Natural killer cell (primary cell): Measurements from ENCODE around the gene NAA15. TPM values are rescaled to one million over a fixed set of nuclear protein-coding genes. Genes with fewer than 3 reads are reported as not detected.

ENCODE experiments used
- ATAC-seq, 3 donors: fragments of 150-1000 bp in 2 of 3; fragments of 200-7000 bp in 1 of 3; cut with Tn5 transposase; 1 replicate in 1 of 3; 2 replicates in 2 of 3; pipeline ENCODE4 v1.10.0; 2021; ENCODE audit warnings: mild to moderate bottlenecking in 2 of 3, moderate library complexity in 2 of 3
- DNase-seq, 2 donors: peaks; one replicate each; pipeline versions ENCODE4 v3.0.0 to v3.0.0-alpha.2; 2013 to 2021; ENCODE audit warnings: mixed read lengths in 1 of 2
- H3K27ac ChIP-seq: one replicate; pipeline ENCODE4 v1.5.1; 2013; ENCODE audit warnings: mild to moderate bottlenecking, low read length
- H3K27me3 ChIP-seq: one replicate; pipeline ENCODE4 v1.6.1; 2013; ENCODE audit warnings: low read length; ENCODE audit not compliant: control insufficient read depth, insufficient read depth
- H3K36me3 ChIP-seq: one replicate; pipeline ENCODE4 v1.6.1; 2013; ENCODE audit warnings: low read length; ENCODE audit not compliant: control insufficient read depth, insufficient read depth
- H3K4me1 ChIP-seq: one replicate; pipeline ENCODE4 v1.6.1; 2013; ENCODE audit warnings: low read length; ENCODE audit not compliant: control insufficient read depth, insufficient read depth
- H3K4me3 ChIP-seq: one replicate; pipeline ENCODE4 v1.5.1; 2013; ENCODE audit warnings: low read length
- H3K9me3 ChIP-seq: one replicate; pipeline ENCODE4 v1.6.1; 2013; ENCODE audit warnings: low read length; ENCODE audit not compliant: control insufficient read depth, insufficient read depth
- H3K27ac Mint-ChIP-seq, 2 donors: one replicate each; pipeline ENCODE4 v1.8.0; 2022; ENCODE audit warnings: mild to moderate bottlenecking in 2 of 2, mixed read lengths in 2 of 2, moderate library complexity in 1 of 2
- H3K27me3 Mint-ChIP-seq, 2 donors: one replicate each; pipeline ENCODE4 v1.8.0; 2022; ENCODE audit warnings: low read depth in 2 of 2, mixed read lengths in 2 of 2
- H3K36me3 Mint-ChIP-seq: one replicate; pipeline ENCODE4 v1.8.0; 2022; ENCODE audit warnings: mixed read lengths
- H3K4me1 Mint-ChIP-seq, 2 donors: one replicate each; pipeline ENCODE4 v1.8.0; 2022; ENCODE audit warnings: mixed read lengths in 2 of 2
- H3K4me3 Mint-ChIP-seq: one replicate; pipeline ENCODE4 v1.8.0; 2022; ENCODE audit warnings: mild to moderate bottlenecking, moderate library complexity, mixed read lengths
- H3K9me3 Mint-ChIP-seq, 2 donors: one replicate each; pipeline ENCODE4 v1.8.0; 2022; ENCODE audit warnings: mixed read lengths in 2 of 2
- WGBS: methylation state at CpG from one replicate; pipeline ENCODE4 v1.1.7; 2013; ENCODE audit warnings: missing lambda C conversion rate; ENCODE audit not compliant: insufficient coverage; 5-methylcytosine and 5-hydroxymethylcytosine counted together
- intact Hi-C: fragments of 100-400 bp; cut with micrococcal nuclease; formaldehyde crosslinking; loops from one replicate; pipeline ENCODE4 v1.14.2; 2022
- total RNA-seq, 4 donors: library from RNA; stranded (reverse); fragments of 120-200 nt in 1 of 4; gene quantifications; one replicate each; pipeline versions ENCODE4 v1.2.3 to v1.2.4, GENCODE V29; 2013 to 2022
- TF ChIP-seq, protein P1 (sequence below): fragments of 200-600 bp; IDR thresholded peaks from one replicate; pipeline ENCODE4 v1.8.0; 2022; ENCODE audit warnings: antibody characterized with exemption

The NAA15 gene
- total RNA-seq, 3 donors from 2014 or later (not counting 1 experiment from before 2014, with no cell fraction given), result 56.7 to 66.3 (median 61.9) TPM

DNA sequence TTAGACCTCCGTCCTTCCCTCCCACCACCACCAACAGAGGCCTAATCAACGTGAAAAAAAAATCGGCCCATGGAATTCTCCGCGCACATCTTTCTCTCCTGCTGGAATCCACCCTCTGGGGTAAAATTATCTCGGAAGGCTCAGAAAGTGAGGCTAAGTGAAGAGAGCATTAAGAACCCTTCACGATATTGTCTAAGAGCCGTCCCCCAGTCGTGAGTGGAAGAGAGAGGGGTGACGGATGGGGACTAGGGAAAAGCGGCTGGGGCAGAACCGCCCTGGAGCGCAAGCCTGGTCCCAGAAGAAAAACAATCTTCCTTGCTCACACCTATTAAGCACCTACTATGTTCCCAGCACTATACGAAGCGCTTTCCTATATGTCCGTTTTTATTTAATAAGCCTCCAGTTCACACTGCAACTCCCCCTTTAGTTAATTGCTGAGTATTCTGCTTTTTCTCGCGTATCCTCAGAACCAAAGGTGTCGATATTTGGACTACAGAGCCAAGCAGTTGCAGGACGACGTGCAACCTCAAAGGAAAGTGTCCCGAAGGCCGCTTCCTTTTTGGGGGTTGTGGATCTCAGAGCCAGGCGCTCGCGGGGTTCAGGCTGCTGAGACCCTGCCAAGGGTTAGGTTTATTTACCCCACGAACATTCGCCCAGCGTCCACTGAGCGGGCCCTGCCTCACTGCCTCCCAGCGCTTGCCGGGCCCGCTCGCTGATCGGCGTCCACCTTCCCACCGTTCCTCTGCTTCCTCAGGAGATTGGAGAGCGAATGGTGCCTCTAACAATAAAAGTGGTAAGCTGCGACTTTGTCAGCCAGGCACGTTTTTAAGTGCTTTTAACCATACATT lies 22.2 kb upstream of the NAA15 start:
- WGBS, result 13% methylated on average over 40 of the region's 40 CpGs
- Mint-ChIP-seq H3K27ac (no peak overlapping the region), H3K27me3 (peaks cover 32 to 41% of the 10 kb centered on the region in 2 donors), H3K9me3 (no peaks in the 10 kb centered on the region), H3K36me3 (no peaks in the 10 kb centered on the region), H3K4me3 (peak overlapping the region; percentile 86), H3K4me1 (peaks cover 19% of the 10 kb centered on the region in 2 donors)
- no peaks in the 10 kb centered on the region for H3K36me3 ChIP-seq
- TF ChIP-seq, protein P1, sequence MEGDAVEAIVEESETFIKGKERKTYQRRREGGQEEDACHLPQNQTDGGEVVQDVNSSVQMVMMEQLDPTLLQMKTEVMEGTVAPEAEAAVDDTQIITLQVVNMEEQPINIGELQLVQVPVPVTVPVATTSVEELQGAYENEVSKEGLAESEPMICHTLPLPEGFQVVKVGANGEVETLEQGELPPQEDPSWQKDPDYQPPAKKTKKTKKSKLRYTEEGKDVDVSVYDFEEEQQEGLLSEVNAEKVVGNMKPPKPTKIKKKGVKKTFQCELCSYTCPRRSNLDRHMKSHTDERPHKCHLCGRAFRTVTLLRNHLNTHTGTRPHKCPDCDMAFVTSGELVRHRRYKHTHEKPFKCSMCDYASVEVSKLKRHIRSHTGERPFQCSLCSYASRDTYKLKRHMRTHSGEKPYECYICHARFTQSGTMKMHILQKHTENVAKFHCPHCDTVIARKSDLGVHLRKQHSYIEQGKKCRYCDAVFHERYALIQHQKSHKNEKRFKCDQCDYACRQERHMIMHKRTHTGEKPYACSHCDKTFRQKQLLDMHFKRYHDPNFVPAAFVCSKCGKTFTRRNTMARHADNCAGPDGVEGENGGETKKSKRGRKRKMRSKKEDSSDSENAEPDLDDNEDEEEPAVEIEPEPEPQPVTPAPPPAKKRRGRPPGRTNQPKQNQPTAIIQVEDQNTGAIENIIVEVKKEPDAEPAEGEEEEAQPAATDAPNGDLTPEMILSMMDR, result no peak
- peaks cover 17% of the 10 kb centered on the region for H3K4me1 ChIP-seq
- H3K27me3 ChIP-seq, result peaks cover 41% of the 10 kb centered on the region
- no peak overlapping the region for H3K27ac ChIP-seq
- intact Hi-C loops, result no loop called here
- DNase-seq (peak in 1 of 2 donors; percentile 21), ATAC-seq (peak in 2 of 3 donors; percentile 53 to 63)
- H3K4me3 ChIP-seq, result peak overlapping the region; percentile 26
- no peaks in the 10 kb centered on the region for H3K9me3 ChIP-seq

- H3K36me3 Mint-ChIP-seq, result no peaks in the 10 kb centered on the region
- intact Hi-C loops, result no loop called here
- ATAC-seq (peak; percentile 58 to 80 (median 59)), DNase-seq (peak in 1 of 2 donors; percentile 41)
- TF ChIP-seq, protein P1, result no peak
- no peaks in the 10 kb centered on the region for H3K9me3 Mint-ChIP-seq
- no peak within 1 kb of the TSS for H3K27ac Mint-ChIP-seq
- Histone ChIP-seq H3K9me3 (no peaks in the 10 kb centered on the region), H3K27ac (no peak within 1 kb of the TSS), H3K36me3 (no peaks in the 10 kb centered on the region), H3K4me3 (peak within 1 kb of the TSS; percentile 26), H3K27me3 (peaks cover 41% of the 10 kb centered on the region), H3K4me1 (peaks cover 17% of the 10 kb centered on the region)
- H3K4me3 Mint-ChIP-seq, result peak within 1 kb of the TSS; percentile 86
- H3K4me1 Mint-ChIP-seq, result peaks cover 19% of the 10 kb centered on the region in 2 donors
- peaks cover 32 to 41% of the 10 kb centered on the region in 2 donors for H3K27me3 Mint-ChIP-seq
- WGBS, result 10% methylated on average over 51 of the region's 51 CpGs
Observed at GRCh38 chr4:139279760-139280620, 21.3 kb upstream of the NAA15 start, which contains the start of gene MGARP. MGARP (minus strand) TSS chr4:139280225; CDS start chr4:139280158, 67 bp downstream.

DNA sequence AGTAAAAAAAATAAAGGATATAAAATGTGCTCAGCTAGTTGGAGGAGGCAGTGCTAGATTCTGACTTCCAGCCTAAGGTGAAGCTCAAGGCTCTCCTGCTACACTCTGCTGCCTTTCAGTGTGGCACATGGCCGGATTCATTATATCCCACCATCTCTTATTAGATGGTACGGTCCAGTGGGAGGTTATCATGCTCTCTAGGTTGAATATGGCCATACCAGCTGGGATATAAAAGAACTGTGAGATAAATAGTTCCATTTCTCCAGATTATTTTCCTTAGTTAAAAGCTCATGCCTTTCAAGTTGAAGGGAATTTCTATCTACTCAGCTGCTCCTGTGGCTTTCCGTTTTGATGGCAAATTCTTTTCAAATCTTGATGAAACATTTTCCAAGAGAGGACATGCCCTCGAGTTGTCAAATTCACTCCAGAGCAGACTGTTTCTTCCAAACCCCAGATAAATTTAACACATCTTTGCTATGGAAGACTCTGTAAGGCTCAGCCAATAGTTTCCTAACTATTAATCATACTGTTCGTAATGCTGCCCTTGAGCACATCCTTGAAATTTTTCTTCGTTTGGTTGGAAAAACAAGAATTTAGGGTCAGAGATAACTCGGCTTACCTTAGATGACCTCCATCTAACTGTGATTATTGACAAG lies 19.1 kb upstream of the NAA15 start:
- TF ChIP-seq, protein P1, result no peak
- Mint-ChIP-seq H3K27ac (no peak overlapping the region), H3K4me1 (peaks cover 19% of the 10 kb centered on the region in 2 donors), H3K9me3 (no peaks in the 10 kb centered on the region), H3K36me3 (no peaks in the 10 kb centered on the region), H3K4me3 (no peak overlapping the region), H3K27me3 (peaks cover 28 to 34% of the 10 kb centered on the region in 2 donors)
- Histone ChIP-seq H3K27ac (no peak overlapping the region), H3K4me3 (no peak overlapping the region), H3K36me3 (no peaks in the 10 kb centered on the region), H3K4me1 (peaks cover 17% of the 10 kb centered on the region), H3K27me3 (peaks cover 27% of the 10 kb centered on the region), H3K9me3 (no peaks in the 10 kb centered on the region)
- WGBS, result 93% methylated on average over 5 of the region's 7 CpGs
- ATAC-seq, result no peak
- no peak for DNase-seq
- intact Hi-C loops, result no loop called here
